GM23248 (cell line): Measurements from ENCODE around the gene PRKAR1A. TPM values are rescaled to one million over a fixed set of nuclear protein-coding genes. Genes with fewer than 3 reads are reported as not detected.

Experiments
- DNase-seq: peaks from one replicate; pipeline ENCODE4 v3.0.0-alpha.2; 2015
- H2AFZ ChIP-seq: fragments of 200-600 bp; sonication (generic); 2 replicates; pipeline ENCODE4 v1.6.1; 2016; ENCODE audit warnings: antibody characterized with exemption
- H3F3A ChIP-seq: fragments of 200-600 bp; sonication (generic); 2 replicates; pipeline ENCODE4 v1.6.1; 2016; ENCODE audit warnings: mild to moderate bottlenecking, antibody characterized with exemption, mixed run types; ENCODE audit not compliant: insufficient read depth
- H3K27ac ChIP-seq: fragments of 200-600 bp; sonication (generic); 2 replicates; pipeline ENCODE4 v1.5.1; 2016; ENCODE audit warnings: mild to moderate bottlenecking
- H3K27me3 ChIP-seq: fragments of 200-600 bp; sonication (generic); replicated peaks from 2 replicates; pipeline ENCODE4 v1.6.1; 2016; ENCODE audit warnings: mild to moderate bottlenecking; ENCODE audit not compliant: insufficient read depth
- H3K36me3 ChIP-seq: fragments of 200-600 bp; sonication (generic); 2 replicates; pipeline ENCODE4 v1.6.1; 2016; ENCODE audit warnings: low read depth, mild to moderate bottlenecking
- H3K4me1 ChIP-seq: fragments of 200-600 bp; sonication (generic); 2 replicates; pipeline ENCODE4 v1.6.1; 2016; ENCODE audit warnings: mild to moderate bottlenecking; ENCODE audit not compliant: insufficient read depth
- H3K4me2 ChIP-seq: fragments of 200-600 bp; sonication (generic); one replicate; pipeline ENCODE4 v1.6.1; 2016; ENCODE audit warnings: mild to moderate bottlenecking; ENCODE audit not compliant: unreplicated experiment
- H3K4me3 ChIP-seq: fragments of 200-600 bp; sonication (generic); 2 replicates; pipeline ENCODE4 v1.5.1; 2016; ENCODE audit warnings: mild to moderate bottlenecking
- H3K79me2 ChIP-seq: fragments of 200-600 bp; sonication (generic); 2 replicates; pipeline ENCODE4 v1.6.1; 2016; ENCODE audit warnings: mild to moderate bottlenecking; ENCODE audit not compliant: insufficient read depth
- H3K9ac ChIP-seq: fragments of 200-600 bp; sonication (generic); 2 replicates; pipeline ENCODE4 v1.6.1; 2016; ENCODE audit warnings: mild to moderate bottlenecking
- H3K9me2 ChIP-seq: fragments of 200-600 bp; sonication (generic); 2 replicates; pipeline ENCODE4 v1.6.1; 2016; ENCODE audit warnings: mixed run types, mild to moderate bottlenecking, moderate library complexity; ENCODE audit not compliant: insufficient read depth
- H3K9me3 ChIP-seq: fragments of 200-600 bp; sonication (generic); one replicate; pipeline ENCODE4 v1.6.1; 2017; ENCODE audit warnings: low read depth
- H4K20me1 ChIP-seq: fragments of 200-600 bp; sonication (generic); 2 replicates; pipeline ENCODE4 v1.6.0; 2016; ENCODE audit not compliant: insufficient read depth
- EZH2 ChIP-seq: fragments of 200-600 bp; sonication (generic); IDR thresholded peaks from 2 replicates; pipeline ENCODE4 v1.6.1; 2018; ENCODE audit warnings: antibody characterized with exemption, mild to moderate bottlenecking; ENCODE audit not compliant: insufficient read depth, poor library complexity, severe bottlenecking
- EZH2phosphoT487 ChIP-seq: fragments of 200-600 bp; sonication (generic); IDR thresholded peaks from 2 replicates; pipeline ENCODE4 v1.6.1; 2018; ENCODE audit warnings: antibody characterized with exemption, moderate library complexity, mild to moderate bottlenecking, low read depth; ENCODE audit not compliant: insufficient read depth
- WGBS, 2 experiments: methylation state at CpG; one replicate each; pipeline ENCODE4 v1.1.6; 2015 to 2017; ENCODE audit warnings: low lambda C conversion rate in 2 of 2, low coverage in 1 of 2; ENCODE audit errors: missing lambda C conversion rate in 2 of 2; 5-methylcytosine and 5-hydroxymethylcytosine counted together
- in situ Hi-C: fragments of 300-500 bp; cut with MboI; formaldehyde crosslinking; loops from 2 replicates; pipeline ENCODE4 v1.15.0; 2020
- polyA plus RNA-seq: library from polyadenylated mRNA; unstranded; fragments of >200 nt; fragmentation: Nextera tagmentation; extraction: Ambion mirVana; gene quantifications from 2 replicates; pipeline ENCODE4 v1.2.1, GENCODE V29; 2016
- total RNA-seq: library from RNA; depleted of rRNA; stranded (reverse); fragments of >200 nt; shearing (Covaris generic); gene quantifications from 2 replicates; pipeline ENCODE4 v1.2.3, GENCODE V29; 2014

PRKAR1A gene
- total and polyA plus RNA-seq, 2 experiments from 2014 or later = 281 to 331 TPM

GRCh38 chr17:68572138-68572842 is 60.1 kb downstream of the PRKAR1A start:
- no peak overlapping the region for H3K27ac ChIP-seq
- no peak for DNase-seq
- H3K9me2 ChIP-seq = no peaks in the 10 kb centered on the region
- H3K27me3 ChIP-seq = no peaks in the 10 kb centered on the region
- TF ChIP-seq EZH2phosphoT487 (no peak), EZH2 (no peak)
- peaks cover 13% of the 10 kb centered on the region for H3K4me1 ChIP-seq
- WGBS, 2 experiments = 80 to 85% methylated on average over 6 of the region's 6 CpGs
- no peaks in the 10 kb centered on the region for H4K20me1 ChIP-seq
- no peaks in the 10 kb centered on the region for H3K79me2 ChIP-seq
- in situ Hi-C loops = no loop called here
- no peak overlapping the region for H3K9ac ChIP-seq
- H3K4me2 ChIP-seq = no peak overlapping the region
- H3K9me3 ChIP-seq = no peaks in the 10 kb centered on the region
- no peaks in the 10 kb centered on the region for H3K36me3 ChIP-seq
- no peak overlapping the region for H2AFZ ChIP-seq
- peaks cover 17% of the 10 kb centered on the region for H3F3A ChIP-seq
- no peak overlapping the region for H3K4me3 ChIP-seq

GRCh38 chr17:68573338-68573737 is 61.1 kb downstream of the PRKAR1A start:
- Histone ChIP-seq H3K36me3 (no peaks in the 10 kb centered on the region), H3K4me3 (no peak overlapping the region), H3F3A (peaks cover 27% of the 10 kb centered on the region), H3K4me1 (peaks cover 22% of the 10 kb centered on the region), H3K9me2 (no peaks in the 10 kb centered on the region), H4K20me1 (no peaks in the 10 kb centered on the region), H3K9me3 (no peaks in the 10 kb centered on the region), H3K27me3 (no peaks in the 10 kb centered on the region), H3K79me2 (no peaks in the 10 kb centered on the region), H3K4me2 (no peak overlapping the region), H2AFZ (no peak overlapping the region), H3K27ac (no peak overlapping the region), H3K9ac (no peak overlapping the region)
- DNase-seq = no peak
- in situ Hi-C loops = no loop called here
- TF ChIP-seq EZH2 (no peak), EZH2phosphoT487 (no peak)
- 79 to 84% methylated on average over 1 of the region's 1 CpG for WGBS, 2 experiments

GRCh38 chr17:68576137-68576536 is 63.9 kb downstream of the PRKAR1A start:
- Histone ChIP-seq H3K27ac (peak overlapping the region; percentile 65), H4K20me1 (no peaks in the 10 kb centered on the region), H3K27me3 (no peaks in the 10 kb centered on the region), H3K9me3 (no peaks in the 10 kb centered on the region), H3K9me2 (no peaks in the 10 kb centered on the region), H2AFZ (0 out of 2 replicates have a peak overlapping the region, but pooled peaks have one; percentile 43), H3K36me3 (no peaks in the 10 kb centered on the region), H3F3A (peaks cover 51% of the 10 kb centered on the region), H3K4me2 (peak overlapping the region; percentile 59), H3K79me2 (no peaks in the 10 kb centered on the region), H3K9ac (no peak overlapping the region), H3K4me1 (peaks cover 48% of the 10 kb centered on the region), H3K4me3 (no peak overlapping the region)
- WGBS, 2 experiments = 100% methylated on average over 2 of the region's 2 CpGs
- DNase-seq = no peak
- in situ Hi-C loops = no loop called here
- TF ChIP-seq EZH2phosphoT487 = no peak
- TF ChIP-seq EZH2 = no peak

- WGBS, 2 experiments = 2 to 3% methylated on average over 8 of the region's 8 CpGs
- H3K9me2 ChIP-seq = no peaks in the 10 kb centered on the region
- H3F3A ChIP-seq = peaks cover 52% of the 10 kb centered on the region
- H2AFZ ChIP-seq = peak overlapping the region; percentile 43; the same call in 1 of the 2 replicates
- no peaks in the 10 kb centered on the region for H3K36me3 ChIP-seq
- H4K20me1 ChIP-seq = no peaks in the 10 kb centered on the region
- H3K27ac ChIP-seq = peak overlapping the region; percentile 65
- H3K9me3 ChIP-seq = no peaks in the 10 kb centered on the region
- peaks cover 49% of the 10 kb centered on the region for H3K4me1 ChIP-seq
- H3K27me3 ChIP-seq = no peaks in the 10 kb centered on the region
- DNase-seq = peak; percentile 89
- no peaks in the 10 kb centered on the region for H3K79me2 ChIP-seq
- TF ChIP-seq EZH2 = no peak
- no peak for TF ChIP-seq EZH2phosphoT487
- peak overlapping the region; percentile 9; the same call in 1 of the 2 replicates for H3K4me3 ChIP-seq
- peak overlapping the region; percentile 59 for H3K4me2 ChIP-seq
- H3K9ac ChIP-seq = peak overlapping the region; percentile 13; the same call in 1 of the 2 replicates
- in situ Hi-C loops = no loop called here
These were observed 64.7 kb downstream of the PRKAR1A start for GRCh38 chr17:68576811-68577496.
